GM12878 (cell line): ENCODE data around the gene FBXO7. TPM values are rescaled to one million over a fixed set of nuclear protein-coding genes. Genes with fewer than 3 reads are reported as not detected.

ENCODE experiments used
- ATAC-seq: fragments of 200-7000 bp; cut with Tn5 transposase; 3 replicates; pipeline ENCODE4 v1.9.1; 2020; ENCODE audit warnings: mild to moderate bottlenecking, moderate library complexity
- BruUV-seq: library from RNA; stranded (reverse); fragments of 400-500 nt; replicated peaks from 2 replicates; lab custom pipeline; 2021; lab: Mats Ljungman, UMichigan
- CTCF ChIA-PET: fragments of 300-600 bp; sonication (Branson Sonifier 250); formaldehyde crosslinking; extraction: SDS; loops from one replicate; lab custom pipeline; 2021; ENCODE audit warnings: inconsistent platforms; lab: Yijun Ruan, JAX
- POLR2A ChIA-PET: fragments of 350-600 bp; formaldehyde crosslinking; extraction: SDS; loops from one replicate; lab custom pipeline; 2021; ENCODE audit warnings: inconsistent platforms; lab: Charles Lee
- RAD21 ChIA-PET: fragments of 300-600 bp; sonication (Branson Sonifier 250); formaldehyde crosslinking; loops from one replicate; lab custom pipeline; 2023; ENCODE audit warnings: antibody characterized with exemption; ENCODE audit not compliant: unreplicated experiment; lab: Charles Lee
- SMC1A ChIA-PET: fragments of 300-600 bp; sonication (Branson Sonifier 250); formaldehyde crosslinking; loops from one replicate; lab custom pipeline; 2023; ENCODE audit not compliant: unreplicated experiment, uncharacterized antibody; lab: Charles Lee
- DNase-seq: peaks from one replicate; pipeline ENCODE4 v3.0.0-alpha.2; 2011; ENCODE audit warnings: low read depth, low spot score
- FAIRE-seq: peaks from 3 replicates; lab custom pipeline; 2011; peaks lifted over from hg19 to GRCh38; lab: Jason Lieb, UNC
- H2AFZ ChIP-seq: 2 replicates; pipeline ENCODE4 v1.6.0; 2011; ENCODE audit warnings: low read depth, low read length, control low read depth; ENCODE audit not compliant: control insufficient read depth
- H3K27ac ChIP-seq: 2 replicates; pipeline ENCODE4 v1.5.1; 2011; ENCODE audit warnings: control low read depth; ENCODE audit not compliant: control insufficient read depth, insufficient read depth
- H3K27me3 ChIP-seq, 2 experiments: replicated peaks in 1 of 2; 2 replicates each; pipeline versions ENCODE4 v1.6.0 to v1.6.1; 2011; ENCODE audit warnings: low read length in 1 of 2; ENCODE audit not compliant: control insufficient read depth in 2 of 2, insufficient read depth in 2 of 2
- H3K36me3 ChIP-seq, 2 experiments: 2 replicates each; pipeline ENCODE4 v1.5.1; 2011; ENCODE audit warnings: low read length in 1 of 2; ENCODE audit not compliant: control insufficient read depth in 2 of 2, insufficient read depth in 2 of 2
- H3K4me1 ChIP-seq: 2 replicates; pipeline ENCODE4 v1.6.1; 2011; ENCODE audit warnings: mild to moderate bottlenecking, low read length, moderate library complexity, mixed read lengths; ENCODE audit not compliant: control insufficient read depth, insufficient read depth
- H3K4me2 ChIP-seq: 2 replicates; pipeline ENCODE4 v1.6.0; 2011; ENCODE audit warnings: control low read depth; ENCODE audit not compliant: control insufficient read depth, insufficient read depth
- H3K4me3 ChIP-seq: fragments of 200-600 bp; sonication (generic); 2 replicates; pipeline ENCODE4 v1.5.1; 2016
- H3K79me2 ChIP-seq: 2 replicates; pipeline ENCODE4 v1.6.0; 2011; ENCODE audit warnings: low read length; ENCODE audit not compliant: control insufficient read depth, insufficient read depth
- H3K9ac ChIP-seq: 2 replicates; pipeline ENCODE4 v1.8.0; 2011; ENCODE audit warnings: low read length, control low read depth, mixed read lengths; ENCODE audit not compliant: control insufficient read depth, insufficient read depth
- H3K9me3 ChIP-seq: replicated peaks from 3 replicates; pipeline ENCODE4 v1.5.1; 2011; ENCODE audit warnings: mild to moderate bottlenecking, low read length; ENCODE audit not compliant: control insufficient read depth, insufficient read depth
- H4K20me1 ChIP-seq: 2 replicates; pipeline ENCODE4 v1.6.0; 2011; ENCODE audit not compliant: control insufficient read depth, insufficient read depth
- ASH2L ChIP-seq: fragments of 300-600, 200-600 bp; sonication (generic); IDR thresholded peaks from 2 replicates; pipeline ENCODE4 v1.6.1; 2017; ENCODE audit warnings: low read depth, mild to moderate bottlenecking, borderline replicate concordance
- CBFB ChIP-seq: IDR thresholded peaks from 2 replicates; pipeline ENCODE4 v1.6.1; 2016; ENCODE audit warnings: antibody characterized with exemption, low read depth
- EED ChIP-seq: sonication (generic); IDR thresholded peaks from 2 replicates; pipeline ENCODE4 v1.6.1; 2016; ENCODE audit warnings: antibody characterized with exemption, low read depth
- FOS ChIP-seq: IDR thresholded peaks from 3 replicates; pipeline ENCODE4 v1.6.1; 2011; ENCODE audit warnings: borderline replicate concordance; ENCODE audit not compliant: insufficient read length; ENCODE audit errors: extremely low read depth
- FOXK2 ChIP-seq: fragments of 450-650 bp; IDR thresholded peaks from 2 replicates; pipeline ENCODE4 v1.6.1; 2017; ENCODE audit warnings: mild to moderate bottlenecking, moderate library complexity
- HDAC6 ChIP-seq: fragments of 200-600 bp; sonication (generic); IDR thresholded peaks from one replicate; pipeline ENCODE4 v1.8.0; 2017; ENCODE audit warnings: antibody characterized with exemption; ENCODE audit not compliant: unreplicated experiment
- STAT1 ChIP-seq: fragments of 450-650 bp; conservative IDR thresholded peaks from 2 replicates; pipeline ENCODE4 v1.6.1; 2014; ENCODE audit warnings: antibody characterized with exemption, mild to moderate bottlenecking
- TAF1 ChIP-seq: IDR thresholded peaks from 2 replicates; pipeline ENCODE4 v1.6.1; 2011; ENCODE audit warnings: mild to moderate bottlenecking, low read depth, low read length, borderline replicate concordance
- TARDBP ChIP-seq: IDR thresholded peaks from 2 replicates; pipeline ENCODE4 v1.6.1; 2016; ENCODE audit warnings: borderline replicate concordance
- ZNF622 ChIP-seq: fragments of 450-650 bp; IDR thresholded peaks from 2 replicates; pipeline ENCODE4 v1.6.1; 2017; ENCODE audit warnings: mild to moderate bottlenecking, inconsistent platforms
- ZZZ3 ChIP-seq: IDR thresholded peaks from 2 replicates; pipeline ENCODE4 v1.6.1; 2011; ENCODE audit warnings: low read depth; ENCODE audit not compliant: control insufficient read depth, insufficient read length
- WGBS: methylation state at CpG from one replicate; pipeline ENCODE4 v1.1.6; 2016; ENCODE audit warnings: low lambda C conversion rate; ENCODE audit not compliant: insufficient replicate concordance, insufficient coverage; ENCODE audit errors: missing lambda C conversion rate; 5-methylcytosine and 5-hydroxymethylcytosine counted together
- in situ Hi-C: fragments of 300-500 bp; cut with MboI; formaldehyde crosslinking; loops from 9 replicates; pipeline ENCODE4 v1.14.3; 2018; ENCODE audit warnings: mixed read lengths
- intact Hi-C: fragments of 100-400 bp; cut with micrococcal nuclease; formaldehyde crosslinking; loops from one replicate; pipeline ENCODE4 v1.14.2; 2022; ENCODE audit not compliant: unreplicated experiment
- polyA plus RNA-seq, 11 experiments: library from polyadenylated mRNA; depleted of rRNA in 4 of 11; unstranded in 6 of 11; stranded (reverse) in 5 of 11; fragments of >200 nt; fragmentation: Nextera tagmentation in 4 of 11; fragmentation: Illumina TruSeq in 1 of 11; extraction: Ambion mirVana in 4 of 11; extraction: Trizol in 1 of 11; gene quantifications; 1 replicate in 1 of 11; 2 replicates in 10 of 11; pipeline versions ENCODE4 v1.2.1 to v1.2.3, GENCODE V29; 2011 to 2016; ENCODE audit warnings: inconsistent platforms in 2 of 11, missing spikeins in 2 of 11, low read depth in 1 of 11
- total RNA-seq, 4 experiments: library from RNA; depleted of rRNA in 3 of 4; stranded (reverse); fragments of >200 nt in 3 of 4; fragmentation: Illumina TruSeq in 1 of 4; extraction: Trizol in 1 of 4; gene quantifications; 2 replicates each; pipeline versions ENCODE4 v1.2.1 to v1.2.3, GENCODE V29; 2013 to 2021
- TF ChIP-seq, protein P1 (sequence below): IDR thresholded peaks from 2 replicates; pipeline ENCODE4 v1.6.1; 2012; ENCODE audit warnings: low read length, inconsistent platforms

FBXO7 gene
- total and polyA plus RNA-seq, 10 of the 15 experiments (the other 5 are each of a cell fraction or from before 2014, with no cell fraction given), result 37.3 to 192 (median 110) TPM

DNA sequence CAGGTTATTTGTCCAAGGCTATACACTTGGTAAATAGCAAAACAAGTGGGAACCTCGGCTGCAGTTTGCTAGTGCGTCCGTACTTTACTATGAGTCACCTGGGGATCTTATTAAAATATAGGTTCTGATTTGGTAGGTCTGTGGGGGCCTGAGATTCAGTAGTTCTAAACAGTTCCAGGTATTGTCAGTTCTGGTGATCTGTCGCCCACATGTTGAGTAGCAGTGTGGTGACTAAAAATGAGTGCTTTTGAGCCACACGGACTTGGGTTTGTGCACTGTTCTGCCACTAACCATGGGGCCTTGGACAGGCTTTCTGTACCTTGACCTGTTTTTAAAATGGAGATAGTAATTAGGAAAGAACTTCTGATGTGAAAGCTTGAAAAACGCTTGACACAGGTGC lies 15.7 kb downstream of the FBXO7 start:
- CTCF ChIA-PET, result interaction anchor here (1.0 to 1.5 kb wide), 4 partner anchors 14 to 49 kb away, joined by 3 to 6 read pairs (median 4); partner anchors contain the start of gene FBXO7
- intact Hi-C loops (no loop called here), in situ Hi-C loops (no loop called here)
- SMC1A ChIA-PET, result interaction anchor here (1.1 to 1.3 kb wide), 3 partner anchors 8 to 23 kb away, joined by 3 read pairs; no protein-coding TSS in a partner anchor
- Histone ChIP-seq H4K20me1 (no peaks in the 10 kb centered on the region), H3K9me3 (no peaks in the 10 kb centered on the region), H3K36me3 (peaks cover 12 to 38% of the 10 kb centered on the region in 2 experiments), H3K9ac (no peak overlapping the region), H2AFZ (no peak overlapping the region), H3K27ac (no peak overlapping the region), H3K4me1 (no peaks in the 10 kb centered on the region), H3K27me3 (no peaks in the 10 kb centered on the region), H3K4me3 (no peak overlapping the region), H3K4me2 (no peak overlapping the region), H3K79me2 (no peaks in the 10 kb centered on the region)
- no TSS peak for BruUV-seq
- ATAC-seq (no peak), DNase-seq (no peak), FAIRE-seq (no peak)
- TF ChIP-seq FOS, result no peak
- TF ChIP-seq TAF1, result no peak
- no peak for TF ChIP-seq EED
- TF ChIP-seq ZZZ3, result no peak
- no peak for TF ChIP-seq FOXK2
- TF ChIP-seq, protein P1, sequence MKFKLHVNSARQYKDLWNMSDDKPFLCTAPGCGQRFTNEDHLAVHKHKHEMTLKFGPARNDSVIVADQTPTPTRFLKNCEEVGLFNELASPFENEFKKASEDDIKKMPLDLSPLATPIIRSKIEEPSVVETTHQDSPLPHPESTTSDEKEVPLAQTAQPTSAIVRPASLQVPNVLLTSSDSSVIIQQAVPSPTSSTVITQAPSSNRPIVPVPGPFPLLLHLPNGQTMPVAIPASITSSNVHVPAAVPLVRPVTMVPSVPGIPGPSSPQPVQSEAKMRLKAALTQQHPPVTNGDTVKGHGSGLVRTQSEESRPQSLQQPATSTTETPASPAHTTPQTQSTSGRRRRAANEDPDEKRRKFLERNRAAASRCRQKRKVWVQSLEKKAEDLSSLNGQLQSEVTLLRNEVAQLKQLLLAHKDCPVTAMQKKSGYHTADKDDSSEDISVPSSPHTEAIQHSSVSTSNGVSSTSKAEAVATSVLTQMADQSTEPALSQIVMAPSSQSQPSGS, result no peak
- TF ChIP-seq ASH2L, result no peak
- TF ChIP-seq CBFB, result no peak
- TF ChIP-seq TARDBP, result no peak
- TF ChIP-seq HDAC6, result no peak
- TF ChIP-seq ZNF622, result no peak
- TF ChIP-seq STAT1, result no peak
- WGBS, result 89% methylated on average over 6 of the region's 6 CpGs
- RAD21 ChIA-PET, result no interaction called here
- POLR2A ChIA-PET, result no interaction called here
